ENCODE measurements around the gene VPS13A.

GRCh38 chr9:77421506-77422265 is 244.4 kb downstream of the VPS13A start:
- TF ChIP-seq CTCF (IDR thresholded peaks at IDR 0.05; ENCODE audit: low read depth, low read length), result no peak
- TF ChIP-seq POLR2A (IDR thresholded peaks at IDR 0.05; ENCODE audit: extremely low read depth, insufficient read length), result no peak
